Suppressor macrophage treated with lipopolysaccharide for 1 hour (primary cell): ENCODE data around the gene GID8.
A peak's percentile ranks its signal among the peaks of the same experiment; 100 is the strongest.

ENCODE experiments used
- DNase-seq, 3 donors: peaks; one replicate each; pipeline ENCODE4 v3.0.0-alpha.2; 2020 to 2022

GID8 gene

DNA sequence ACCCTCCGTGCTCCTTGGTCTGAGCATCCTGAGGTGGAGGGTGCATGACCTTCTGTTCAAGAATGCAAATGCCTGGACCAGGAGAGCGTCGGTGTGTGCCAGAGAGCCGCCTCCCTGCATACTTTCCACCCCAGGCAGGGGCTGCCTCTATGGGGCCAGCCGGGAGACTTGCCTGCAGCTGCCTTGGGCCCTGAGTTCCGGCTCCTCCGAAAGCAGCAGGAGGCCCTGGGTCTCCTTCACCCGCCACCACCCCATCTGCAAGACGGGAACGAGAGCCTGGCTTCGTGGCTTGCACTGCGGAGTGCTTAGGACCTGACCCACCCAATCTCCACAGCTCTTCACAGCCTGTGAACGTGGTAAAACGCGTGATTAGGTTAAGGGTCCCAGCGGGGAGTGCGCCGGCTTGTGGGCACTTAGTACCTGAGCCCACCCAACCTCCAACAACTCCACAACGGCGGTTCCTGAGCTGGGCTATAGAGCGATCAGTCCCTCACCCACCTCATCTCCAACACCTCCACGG lies 52.4 kb downstream of the GID8 start:
- DNase-seq: no peak

DNA sequence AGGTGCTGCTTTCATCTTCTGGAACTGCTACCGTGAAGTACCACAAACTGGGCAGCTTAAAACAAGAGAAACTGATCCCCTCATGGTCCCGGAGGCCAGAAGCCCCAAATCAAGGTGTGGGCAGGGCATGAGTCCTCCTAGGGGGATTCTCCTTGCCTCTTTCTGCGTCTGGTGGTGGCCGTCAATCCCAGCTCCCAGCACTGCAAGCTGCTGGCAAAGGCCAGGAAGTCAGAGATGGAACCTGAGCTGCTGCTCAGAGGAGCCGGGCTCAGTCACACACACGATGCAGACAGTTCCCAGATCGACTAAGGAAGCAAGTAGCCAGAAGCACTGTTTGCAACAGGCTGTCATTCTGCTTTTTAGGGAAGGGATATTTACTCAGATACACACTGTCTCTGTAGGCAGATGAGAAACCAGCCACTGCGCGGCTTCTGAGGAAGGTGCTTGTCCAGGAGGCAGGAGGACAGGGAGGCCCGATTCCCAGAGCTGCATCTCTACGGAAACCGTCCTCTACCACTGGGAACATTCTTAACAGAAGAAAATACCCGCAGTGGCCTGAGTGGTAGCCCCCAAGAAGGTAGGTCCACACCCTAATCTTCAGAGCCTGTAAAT lies 53.4 kb downstream of the GID8 start:
- DNase-seq: no peak

DNA sequence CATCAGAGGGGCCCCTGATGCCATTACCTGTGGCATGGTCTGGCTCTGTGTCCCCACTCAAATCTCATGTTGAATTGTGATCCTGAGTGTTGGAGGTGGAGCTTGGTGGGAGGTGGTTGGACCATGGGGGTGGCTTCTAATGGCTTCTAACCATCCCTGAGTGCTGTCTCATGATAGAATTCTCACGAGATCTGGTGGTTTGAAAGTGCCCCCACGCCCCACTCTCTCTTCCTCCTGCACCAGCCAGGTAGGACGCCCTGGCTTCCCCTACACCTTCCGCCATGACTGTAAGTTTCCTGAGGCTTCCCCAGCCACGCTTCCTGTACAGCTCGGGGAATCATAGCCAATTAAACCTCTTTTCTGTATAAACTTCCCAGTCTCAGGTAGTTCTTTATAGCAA lies 53.9 kb downstream of the GID8 start:
- DNase-seq: no peak

DNA sequence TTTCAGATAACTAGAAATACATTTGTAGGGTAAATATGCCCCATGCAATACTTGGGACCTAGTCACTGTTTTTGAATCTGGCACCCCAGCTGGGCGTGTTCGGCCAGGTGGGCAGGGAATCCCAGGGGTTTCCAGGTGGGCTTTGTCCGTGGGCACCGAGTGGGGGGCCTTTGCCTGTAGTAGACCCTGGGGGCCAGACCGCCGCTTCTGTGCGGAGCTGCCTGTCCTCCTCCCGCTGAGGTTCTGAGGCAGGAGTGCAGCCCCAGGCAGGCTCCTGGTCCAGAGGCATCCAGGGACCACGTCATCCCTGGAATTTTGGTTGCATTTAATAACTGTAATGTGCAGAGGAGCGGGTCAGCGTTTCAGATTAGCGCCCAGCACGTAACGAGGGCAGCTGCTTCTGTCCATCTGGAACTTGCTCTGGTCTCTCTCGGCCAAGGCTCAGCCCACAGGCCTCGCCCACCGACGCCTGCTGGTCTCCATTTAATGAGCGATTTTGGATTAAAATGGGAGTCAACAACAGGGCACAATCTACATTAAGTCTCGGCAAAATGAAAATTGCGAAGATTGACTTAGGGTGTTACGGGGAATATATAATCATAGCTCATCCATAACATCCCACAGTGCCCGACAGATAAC lies 56.0 kb downstream of the GID8 start:
- no peak for DNase-seq

DNA sequence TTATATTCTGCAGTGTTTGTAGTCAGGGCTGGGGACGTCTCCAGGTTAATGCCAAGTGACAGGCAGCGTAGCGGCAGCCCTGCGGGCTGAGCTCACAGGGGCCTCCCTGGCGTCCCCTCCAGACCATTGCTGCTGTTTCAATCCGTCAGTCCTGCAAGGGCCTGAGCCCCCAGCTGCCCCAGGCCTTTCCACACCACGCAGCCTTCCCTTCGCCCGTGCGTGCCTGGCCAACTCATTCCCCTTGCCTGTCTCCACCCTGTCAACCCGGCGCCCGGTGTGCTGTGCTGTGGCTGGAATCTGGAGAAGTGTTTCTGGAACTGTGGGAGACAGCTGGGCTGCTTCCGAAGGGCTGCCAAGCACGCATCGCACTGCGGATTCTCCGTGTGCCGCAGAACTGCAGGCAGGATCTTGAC lies 56.9 kb downstream of the GID8 start:
- no peak for DNase-seq

DNA sequence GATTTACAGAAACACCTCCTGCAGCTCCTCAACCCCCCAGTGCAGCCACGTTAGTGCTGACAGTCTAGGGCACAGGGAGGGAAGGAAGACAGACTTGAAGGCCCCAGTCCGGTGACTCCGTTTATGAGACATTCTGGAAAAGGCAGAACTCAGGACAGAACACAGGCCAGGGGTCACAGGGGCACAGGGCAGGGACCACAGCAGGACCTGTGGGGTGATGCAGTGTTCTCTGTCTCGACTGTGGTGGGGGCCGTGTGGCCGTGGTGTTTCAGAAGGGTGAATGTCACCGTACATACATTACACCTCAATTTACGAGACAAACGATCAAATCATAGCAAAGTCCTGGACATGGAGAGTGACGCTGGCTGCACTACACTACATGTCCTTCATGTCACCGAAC lies 57.5 kb downstream of the GID8 start:
- DNase-seq: no peak

DNA sequence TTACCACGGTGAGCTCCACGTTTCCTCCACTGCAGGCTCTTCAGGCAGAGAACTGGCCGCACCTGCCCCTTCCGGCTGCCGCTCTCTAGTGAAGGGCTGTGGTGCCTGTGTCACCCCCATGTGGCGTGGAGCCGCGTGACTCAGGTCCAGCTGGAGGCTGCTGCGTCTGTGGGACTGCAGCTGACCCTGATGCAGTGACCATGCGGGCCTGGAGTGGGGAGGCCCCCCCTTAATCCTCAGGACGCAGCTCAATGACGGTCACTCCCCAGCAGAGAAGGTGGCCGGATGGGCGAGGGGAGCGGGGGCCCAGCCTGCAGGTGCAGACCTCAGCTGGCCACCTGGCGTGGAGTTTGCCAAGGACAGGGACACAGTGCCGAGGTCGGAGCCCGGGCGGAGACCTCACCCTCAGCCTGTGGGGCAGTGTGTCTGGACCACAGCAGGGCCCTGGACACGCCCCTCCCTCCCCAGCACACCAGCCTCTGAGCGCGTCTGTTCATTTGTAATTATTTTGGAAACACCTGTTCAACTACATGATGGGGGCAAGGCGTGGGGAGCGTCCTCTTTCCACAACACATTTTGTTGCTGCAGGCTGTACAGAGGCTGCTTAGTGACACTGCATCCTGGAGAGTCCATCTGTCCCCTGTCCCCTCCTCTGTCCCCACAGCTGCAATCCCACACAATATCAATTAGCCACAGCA lies 58.1 kb downstream of the GID8 start:
- DNase-seq: no peak

DNA sequence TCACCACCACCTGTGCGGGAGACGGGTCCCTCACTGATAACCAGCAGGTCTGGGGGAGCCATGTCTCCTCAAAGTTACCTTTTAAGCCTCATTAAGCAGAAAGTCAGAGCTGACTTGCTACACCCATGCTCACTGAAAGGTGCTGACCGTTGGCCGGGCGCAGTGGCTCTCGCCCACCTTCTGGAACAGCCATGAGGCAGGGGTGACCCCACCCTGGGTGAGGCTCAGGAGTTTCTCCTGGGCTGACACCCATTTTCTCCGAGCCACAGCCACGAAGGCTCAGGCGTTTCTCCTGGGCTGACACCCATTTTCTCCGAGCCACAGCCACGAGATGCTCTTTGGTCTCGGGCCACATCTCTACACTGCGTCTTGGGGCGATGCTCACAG lies 58.6 kb downstream of the GID8 start:
- DNase-seq: no peak

DNA sequence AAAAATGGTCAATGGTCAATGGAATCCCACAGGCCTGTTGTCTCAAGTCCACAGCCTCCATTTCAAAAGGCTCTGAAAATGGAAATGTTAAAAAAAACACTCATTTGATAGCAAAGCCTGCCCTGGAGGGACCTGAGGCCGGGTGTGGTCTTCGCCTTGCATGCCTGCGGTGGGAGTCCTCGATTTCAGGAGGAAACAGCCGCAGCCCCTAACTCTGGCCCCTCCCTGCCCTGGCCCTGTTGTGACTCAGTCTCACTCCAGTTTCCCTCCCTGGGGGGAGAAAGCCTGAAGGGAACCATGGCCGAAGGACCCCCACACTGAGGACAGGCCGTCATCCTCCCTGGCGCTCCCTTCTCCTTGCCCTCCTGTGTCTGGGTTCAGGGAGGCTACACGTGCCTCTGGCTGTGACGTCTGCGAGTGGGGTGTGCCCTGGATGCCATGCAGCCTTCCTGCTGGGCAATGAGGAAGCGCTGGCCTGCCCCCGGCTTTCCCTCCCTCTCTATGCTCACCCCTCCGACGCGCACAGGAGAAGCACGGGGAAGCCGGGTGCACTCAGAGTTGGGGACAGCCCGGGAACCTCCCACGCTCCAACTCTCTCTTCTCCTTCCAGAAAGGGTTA lies 59.6 kb downstream of the GID8 start:
- DNase-seq: peak; percentile 64 to 93 (median 87)
